ENCODE results near the gene NRP1. TPM values are rescaled to one million over a fixed set of nuclear protein-coding genes. Genes with fewer than 3 reads are reported as not detected.

The NRP1 gene
- total RNA-seq, 4 donors from 2014 or later, result 8.2 to 24.6 (median 18.7) TPM

- intact Hi-C loops (cut with DNase I; ENCODE audit: low total_unique reads), result no loop called here
- TF ChIP-seq CTCF (IDR thresholded peaks at IDR 0.05), result no peak
- TF ChIP-seq POLR2A (IDR thresholded peaks at IDR 0.05), result no peak
- no peak for DNase-seq (ENCODE audit: low spot score in 2 of 2)
- H3K4me3 ChIP-seq (ENCODE audit: low read depth, poor library complexity, severe bottlenecking), result no peak overlapping the region
Measured at GRCh38 chr10:33133557-33133956, 200.9 kb downstream of the NRP1 start.

- no peak for DNase-seq (ENCODE audit: low spot score in 2 of 2)
- no peak overlapping the region for H3K4me3 ChIP-seq (ENCODE audit: low read depth, poor library complexity, severe bottlenecking)
- intact Hi-C loops (cut with DNase I; ENCODE audit: low total_unique reads), result no loop called here
- 87 to 91% methylated on average over 1 of the region's 1 CpG for WGBS, 2 donors
- TF ChIP-seq CTCF (IDR thresholded peaks at IDR 0.05), result no peak
- TF ChIP-seq POLR2A (IDR thresholded peaks at IDR 0.05), result no peak
Measured at GRCh38 chr10:33132626-33133025, 201.8 kb downstream of the NRP1 start.

GRCh38 chr10:33129996-33130386 is 204.5 kb downstream of the NRP1 start:
- no peak overlapping the region for H3K4me3 ChIP-seq (ENCODE audit: low read depth, poor library complexity, severe bottlenecking)
- TF ChIP-seq POLR2A (IDR thresholded peaks at IDR 0.05) (no peak), CTCF (IDR thresholded peaks at IDR 0.05) (no peak)
- 73 to 78% methylated on average over 5 of the region's 5 CpGs for WGBS, 2 donors
- intact Hi-C loops (cut with DNase I; ENCODE audit: low total_unique reads), result no loop called here
- no peak for DNase-seq (ENCODE audit: low spot score in 2 of 2)

GRCh38 chr10:33129141-33129995 is 205.1 kb downstream of the NRP1 start:
- no peak for DNase-seq (ENCODE audit: low spot score in 2 of 2)
- intact Hi-C loops (cut with DNase I; ENCODE audit: low total_unique reads), result no loop called here
- 37 to 42% methylated on average over 10 of the region's 10 CpGs for WGBS, 2 donors
- H3K4me3 ChIP-seq (ENCODE audit: low read depth, poor library complexity, severe bottlenecking), result no peak overlapping the region
- TF ChIP-seq POLR2A (IDR thresholded peaks at IDR 0.05), result no peak
- TF ChIP-seq CTCF (IDR thresholded peaks at IDR 0.05), result no peak

GRCh38 chr10:33127622-33128021 is 206.8 kb downstream of the NRP1 start:
- intact Hi-C loops (cut with DNase I; ENCODE audit: low total_unique reads), result no loop called here

More at GRCh38 chr10:33127622-33128021, 206.8 kb downstream of the NRP1 start:
- TF ChIP-seq POLR2A (IDR thresholded peaks at IDR 0.05) (no peak), CTCF (IDR thresholded peaks at IDR 0.05) (no peak)
- DNase-seq (ENCODE audit: low spot score in 2 of 2), result no peak
- H3K4me3 ChIP-seq (ENCODE audit: low read depth, poor library complexity, severe bottlenecking), result no peak overlapping the region
- WGBS, 2 donors, result 85 to 91% methylated on average over 7 to 9 of the region's 9 CpGs

All from lower leg skin (tissue), 4 donors.